Measurements from ENCODE around the gene HID1. TPM values are rescaled to one million over a fixed set of nuclear protein-coding genes. Genes with fewer than 3 reads are reported as not detected.

The HID1 gene
- polyA plus RNA-seq, 1 donor from 2014 or later, result 26.6 TPM

DNA sequence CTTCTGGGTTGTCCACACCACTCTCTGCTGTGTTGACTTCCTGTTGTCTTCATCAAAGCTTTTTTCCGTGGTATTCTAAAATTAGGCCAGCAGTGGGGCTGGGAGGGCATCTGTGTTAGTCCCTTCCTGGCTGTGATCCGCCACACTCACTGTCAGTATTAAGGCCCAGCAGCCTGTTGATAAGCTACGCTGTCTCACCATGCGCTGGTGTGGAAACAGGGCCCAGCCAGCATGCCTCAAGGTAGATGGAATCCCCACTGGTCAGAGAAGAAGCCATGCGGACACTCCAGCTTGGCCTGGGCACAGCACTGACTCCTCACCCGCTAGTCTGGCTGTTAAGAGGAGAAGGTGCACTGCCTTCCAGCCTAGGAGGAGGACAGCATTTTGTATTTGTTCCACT lies 26.2 kb upstream of the HID1 start:
- no peaks in the 10 kb centered on the region for H3K9me2 ChIP-seq (ENCODE audit: insufficient read depth, low read length)
- no peaks in the 10 kb centered on the region for H3K27me3 ChIP-seq (ENCODE audit: insufficient read depth, low read depth, low read length)
- no peak overlapping the region for H3K4me3 ChIP-seq (ENCODE audit: low read length)
- no peaks in the 10 kb centered on the region for H3K36me3 ChIP-seq (ENCODE audit: insufficient read depth, low read length)
- H4K20me1 ChIP-seq (ENCODE audit: insufficient read depth), result no peaks in the 10 kb centered on the region
- H3K9ac ChIP-seq (ENCODE audit: low read length), result no peak overlapping the region
- peaks cover 4% of the 10 kb centered on the region for H3K79me2 ChIP-seq (replicated peaks; ENCODE audit: insufficient read depth, low read length)
- no peaks in the 10 kb centered on the region for H3K9me3 ChIP-seq (ENCODE audit: low read length)
- H3K4me2 ChIP-seq (ENCODE audit: low read length), result no peak overlapping the region
- H3F3A ChIP-seq (ENCODE audit: insufficient read depth, low read length, poor library complexity, severe bottlenecking), result no peaks in the 10 kb centered on the region
- no peak overlapping the region for H3K27ac ChIP-seq (ENCODE audit: low read length)
- H2AFZ ChIP-seq (ENCODE audit: low read depth, low read length), result no peak overlapping the region
- no peak for TF ChIP-seq POLR2AphosphoS5 (IDR thresholded peaks at IDR 0.05)
- no peak for TF ChIP-seq EP300 (conservative IDR thresholded peaks at IDR 0.05; ENCODE audit: poor library complexity, severe bottlenecking)
- TF ChIP-seq, protein P1, sequence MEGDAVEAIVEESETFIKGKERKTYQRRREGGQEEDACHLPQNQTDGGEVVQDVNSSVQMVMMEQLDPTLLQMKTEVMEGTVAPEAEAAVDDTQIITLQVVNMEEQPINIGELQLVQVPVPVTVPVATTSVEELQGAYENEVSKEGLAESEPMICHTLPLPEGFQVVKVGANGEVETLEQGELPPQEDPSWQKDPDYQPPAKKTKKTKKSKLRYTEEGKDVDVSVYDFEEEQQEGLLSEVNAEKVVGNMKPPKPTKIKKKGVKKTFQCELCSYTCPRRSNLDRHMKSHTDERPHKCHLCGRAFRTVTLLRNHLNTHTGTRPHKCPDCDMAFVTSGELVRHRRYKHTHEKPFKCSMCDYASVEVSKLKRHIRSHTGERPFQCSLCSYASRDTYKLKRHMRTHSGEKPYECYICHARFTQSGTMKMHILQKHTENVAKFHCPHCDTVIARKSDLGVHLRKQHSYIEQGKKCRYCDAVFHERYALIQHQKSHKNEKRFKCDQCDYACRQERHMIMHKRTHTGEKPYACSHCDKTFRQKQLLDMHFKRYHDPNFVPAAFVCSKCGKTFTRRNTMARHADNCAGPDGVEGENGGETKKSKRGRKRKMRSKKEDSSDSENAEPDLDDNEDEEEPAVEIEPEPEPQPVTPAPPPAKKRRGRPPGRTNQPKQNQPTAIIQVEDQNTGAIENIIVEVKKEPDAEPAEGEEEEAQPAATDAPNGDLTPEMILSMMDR (IDR thresholded peaks at IDR 0.05; ENCODE audit: poor library complexity, severe bottlenecking), result no peak

DNA sequence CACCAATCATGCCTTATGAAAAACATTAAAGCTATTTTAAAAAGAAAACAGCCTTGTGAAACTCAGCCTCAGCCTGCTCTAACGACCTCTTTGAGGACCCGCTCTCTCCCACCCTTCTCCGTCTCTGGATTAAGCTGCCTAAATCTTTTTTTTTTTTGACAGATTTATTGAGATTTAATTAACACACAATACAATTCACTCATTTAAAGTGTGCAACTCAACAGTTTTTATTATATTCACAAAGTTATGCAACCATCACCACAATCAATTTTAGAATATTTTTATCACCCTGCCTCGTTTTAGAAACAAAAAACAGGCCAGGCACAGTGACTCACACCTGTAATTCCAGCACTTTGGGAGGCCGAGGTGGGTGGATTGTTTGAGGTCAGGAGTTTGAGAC lies 23.3 kb upstream of the HID1 start:
- Histone ChIP-seq H3K27me3 (ENCODE audit: insufficient read depth, low read depth, low read length) (no peaks in the 10 kb centered on the region), H3K4me3 (ENCODE audit: low read length) (no peak overlapping the region), H3K9me3 (ENCODE audit: low read length) (no peaks in the 10 kb centered on the region), H3F3A (ENCODE audit: insufficient read depth, low read length, poor library complexity, severe bottlenecking) (no peaks in the 10 kb centered on the region), H3K9me2 (ENCODE audit: insufficient read depth, low read length) (no peaks in the 10 kb centered on the region), H3K27ac (ENCODE audit: low read length) (no peak overlapping the region), H3K4me2 (ENCODE audit: low read length) (no peak overlapping the region), H3K36me3 (ENCODE audit: insufficient read depth, low read length) (no peaks in the 10 kb centered on the region), H3K9ac (ENCODE audit: low read length) (no peak overlapping the region), H4K20me1 (ENCODE audit: insufficient read depth) (no peaks in the 10 kb centered on the region), H3K79me2 (replicated peaks; ENCODE audit: insufficient read depth, low read length) (peaks cover 4% of the 10 kb centered on the region), H2AFZ (ENCODE audit: low read depth, low read length) (no peak overlapping the region)
- no peak for TF ChIP-seq EZH2 (IDR thresholded peaks at IDR 0.05; ENCODE audit: borderline replicate concordance, insufficient read depth, low read length, poor library complexity, severe bottlenecking)
- no peak for TF ChIP-seq EP300 (conservative IDR thresholded peaks at IDR 0.05; ENCODE audit: poor library complexity, severe bottlenecking)
- no peak for TF ChIP-seq MXI1 (conservative IDR thresholded peaks at IDR 0.05; ENCODE audit: poor library complexity, severe bottlenecking)
- no peak for TF ChIP-seq SMC3 (conservative IDR thresholded peaks at IDR 0.05; ENCODE audit: poor library complexity)
- TF ChIP-seq RAD21 (conservative IDR thresholded peaks at IDR 0.05), result no peak
- no peak for TF ChIP-seq TAF1 (IDR thresholded peaks at IDR 0.05; ENCODE audit: low read depth)
- TF ChIP-seq, protein P1 (IDR thresholded peaks at IDR 0.05; ENCODE audit: poor library complexity, severe bottlenecking), result no peak
- no peak for TF ChIP-seq POLR2AphosphoS5 (IDR thresholded peaks at IDR 0.05)
- TF ChIP-seq, protein P2, sequence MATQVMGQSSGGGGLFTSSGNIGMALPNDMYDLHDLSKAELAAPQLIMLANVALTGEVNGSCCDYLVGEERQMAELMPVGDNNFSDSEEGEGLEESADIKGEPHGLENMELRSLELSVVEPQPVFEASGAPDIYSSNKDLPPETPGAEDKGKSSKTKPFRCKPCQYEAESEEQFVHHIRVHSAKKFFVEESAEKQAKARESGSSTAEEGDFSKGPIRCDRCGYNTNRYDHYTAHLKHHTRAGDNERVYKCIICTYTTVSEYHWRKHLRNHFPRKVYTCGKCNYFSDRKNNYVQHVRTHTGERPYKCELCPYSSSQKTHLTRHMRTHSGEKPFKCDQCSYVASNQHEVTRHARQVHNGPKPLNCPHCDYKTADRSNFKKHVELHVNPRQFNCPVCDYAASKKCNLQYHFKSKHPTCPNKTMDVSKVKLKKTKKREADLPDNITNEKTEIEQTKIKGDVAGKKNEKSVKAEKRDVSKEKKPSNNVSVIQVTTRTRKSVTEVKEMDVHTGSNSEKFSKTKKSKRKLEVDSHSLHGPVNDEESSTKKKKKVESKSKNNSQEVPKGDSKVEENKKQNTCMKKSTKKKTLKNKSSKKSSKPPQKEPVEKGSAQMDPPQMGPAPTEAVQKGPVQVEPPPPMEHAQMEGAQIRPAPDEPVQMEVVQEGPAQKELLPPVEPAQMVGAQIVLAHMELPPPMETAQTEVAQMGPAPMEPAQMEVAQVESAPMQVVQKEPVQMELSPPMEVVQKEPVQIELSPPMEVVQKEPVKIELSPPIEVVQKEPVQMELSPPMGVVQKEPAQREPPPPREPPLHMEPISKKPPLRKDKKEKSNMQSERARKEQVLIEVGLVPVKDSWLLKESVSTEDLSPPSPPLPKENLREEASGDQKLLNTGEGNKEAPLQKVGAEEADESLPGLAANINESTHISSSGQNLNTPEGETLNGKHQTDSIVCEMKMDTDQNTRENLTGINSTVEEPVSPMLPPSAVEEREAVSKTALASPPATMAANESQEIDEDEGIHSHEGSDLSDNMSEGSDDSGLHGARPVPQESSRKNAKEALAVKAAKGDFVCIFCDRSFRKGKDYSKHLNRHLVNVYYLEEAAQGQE (IDR thresholded peaks at IDR 0.05; ENCODE audit: borderline replicate concordance), result no peak

Measured in neural cell (in vitro differentiated cells).